SK-N-SH treated with all-trans-retinoic acid at 6 μM for 48 hours (cell line): Measurements from ENCODE around the gene DPCD.

Source experiments
- ATAC-seq: fragments of 200-7000 bp; cut with Tn5 transposase; 3 replicates; pipeline ENCODE4 v1.9.1; 2020; ENCODE audit warnings: mild to moderate bottlenecking, moderate library complexity
- ARNTL ChIP-seq: fragments of 450-650 bp; formaldehyde crosslinking; IDR thresholded peaks from 2 replicates; pipeline ENCODE4 v1.5.0; 2020; ENCODE audit warnings: low read depth, mild to moderate bottlenecking, moderate library complexity, borderline replicate concordance
- BACH2 ChIP-seq: fragments of 250-450 bp; sonication (Bioruptor Pico); IDR thresholded peaks from 2 replicates; pipeline ENCODE4 v1.9.0; 2021; ENCODE audit warnings: mild to moderate bottlenecking, borderline replicate concordance
- CSDC2 ChIP-seq: fragments of 250-450 bp; sonication (Bioruptor Pico); IDR thresholded peaks from 2 replicates; pipeline ENCODE4 v1.5.0; 2020; ENCODE audit warnings: mild to moderate bottlenecking, moderate library complexity
- ESRRG ChIP-seq: fragments of 250-450 bp; sonication (Bioruptor Pico); IDR thresholded peaks from 2 replicates; pipeline ENCODE4 v1.6.1; 2021; ENCODE audit warnings: mild to moderate bottlenecking
- GLIS3 ChIP-seq: fragments of 250-450 bp; sonication (Bioruptor Pico); IDR thresholded peaks from 2 replicates; pipeline ENCODE4 v1.5.0; 2020; ENCODE audit warnings: mild to moderate bottlenecking, moderate library complexity
- ISL1 ChIP-seq: fragments of 250-450 bp; sonication (Bioruptor Pico); IDR thresholded peaks from 2 replicates; pipeline ENCODE4 v2.1.2; 2022; ENCODE audit warnings: mild to moderate bottlenecking, moderate library complexity
- OSR1 ChIP-seq: fragments of 250-450 bp; sonication (Bioruptor Pico); IDR thresholded peaks from 2 replicates; pipeline ENCODE4 v1.8.0; 2022; ENCODE audit warnings: moderate library complexity, mild to moderate bottlenecking, inconsistent platforms
- PPARA ChIP-seq: fragments of 250-450 bp; sonication (Bioruptor Pico); IDR thresholded peaks from 2 replicates; pipeline ENCODE4 v1.5.0; 2020; ENCODE audit warnings: mild to moderate bottlenecking, borderline replicate concordance
- RARB ChIP-seq: fragments of 250-450 bp; sonication (Bioruptor Pico); IDR thresholded peaks from 2 replicates; pipeline ENCODE4 v1.8.0; 2021; ENCODE audit warnings: mild to moderate bottlenecking, moderate library complexity
- SNAI2 ChIP-seq: fragments of 250-450 bp; sonication (Bioruptor Pico); IDR thresholded peaks from 2 replicates; pipeline ENCODE4 v1.5.0; 2020; ENCODE audit warnings: mild to moderate bottlenecking, moderate library complexity
- TCF4 ChIP-seq: fragments of 250-450 bp; sonication (Bioruptor Pico); IDR thresholded peaks from 2 replicates; pipeline ENCODE4 v1.8.0; 2021; ENCODE audit warnings: mild to moderate bottlenecking, moderate library complexity, borderline replicate concordance
- TOX ChIP-seq: fragments of 250-450 bp; sonication (Bioruptor Pico); IDR thresholded peaks from 2 replicates; pipeline ENCODE4 v1.8.0; 2021; ENCODE audit warnings: mild to moderate bottlenecking, moderate library complexity, borderline replicate concordance
- ZFP3 ChIP-seq: fragments of 250-450 bp; sonication (Bioruptor Pico); IDR thresholded peaks from 2 replicates; pipeline ENCODE4 v1.5.0; 2020; ENCODE audit warnings: mild to moderate bottlenecking, moderate library complexity
- ZFP30 ChIP-seq: fragments of 450-650 bp; formaldehyde crosslinking; IDR thresholded peaks from 2 replicates; pipeline ENCODE4 v1.5.0; 2022; ENCODE audit warnings: mild to moderate bottlenecking, moderate library complexity
- ZNF565 ChIP-seq: fragments of 450-650 bp; formaldehyde crosslinking; conservative IDR thresholded peaks from 2 replicates; pipeline ENCODE4 v1.5.0; 2020; ENCODE audit warnings: low read depth, mild to moderate bottlenecking, moderate library complexity
- ZNF70 ChIP-seq: fragments of 450-650 bp; formaldehyde crosslinking; IDR thresholded peaks from 2 replicates; pipeline ENCODE4 v1.5.0; 2020; ENCODE audit warnings: mild to moderate bottlenecking, moderate library complexity
- TF ChIP-seq, protein P1 (sequence below): fragments of 250-450 bp; sonication (Bioruptor Pico); IDR thresholded peaks from 2 replicates; pipeline ENCODE4 v1.5.1; 2021; ENCODE audit warnings: mild to moderate bottlenecking, moderate library complexity
- TF ChIP-seq, protein P2 (sequence below): fragments of 250-450 bp; sonication (Bioruptor Pico); IDR thresholded peaks from 2 replicates; pipeline ENCODE4 v1.8.0; 2021; ENCODE audit warnings: low read depth, mild to moderate bottlenecking, moderate library complexity, borderline replicate concordance
- TF ChIP-seq, protein P3 (sequence below): fragments of 250-450 bp; sonication (Bioruptor Pico); IDR thresholded peaks from 2 replicates; pipeline ENCODE4 v1.5.0; 2020; ENCODE audit warnings: mild to moderate bottlenecking, moderate library complexity
- TF ChIP-seq, protein P4 (sequence below): fragments of 250-450 bp; sonication (Bioruptor Pico); IDR thresholded peaks from 2 replicates; pipeline ENCODE4 v1.5.1; 2020; ENCODE audit warnings: low read depth, mild to moderate bottlenecking, moderate library complexity

The DPCD gene

DNA sequence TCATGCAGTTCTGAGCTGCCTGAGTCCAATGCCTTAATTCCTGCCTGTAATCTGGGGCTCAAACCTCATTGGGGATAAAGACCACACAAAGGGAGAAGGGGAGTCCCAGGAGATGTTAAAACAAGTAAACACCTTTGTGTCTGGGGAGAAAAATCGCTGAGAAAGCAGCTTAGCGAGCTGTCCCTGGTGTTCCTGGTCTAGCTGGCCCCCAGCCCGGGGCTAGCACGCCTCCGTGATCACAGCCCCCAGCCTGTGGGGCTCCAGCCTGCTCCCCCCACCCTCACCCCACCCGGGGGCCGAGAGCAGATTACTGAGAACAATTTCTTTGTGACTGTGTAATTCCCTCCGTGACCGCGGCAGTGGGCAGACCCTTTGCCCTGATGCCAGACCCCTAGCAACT lies 24.8 kb downstream of the DPCD start (continued):
- TF ChIP-seq, protein P1, sequence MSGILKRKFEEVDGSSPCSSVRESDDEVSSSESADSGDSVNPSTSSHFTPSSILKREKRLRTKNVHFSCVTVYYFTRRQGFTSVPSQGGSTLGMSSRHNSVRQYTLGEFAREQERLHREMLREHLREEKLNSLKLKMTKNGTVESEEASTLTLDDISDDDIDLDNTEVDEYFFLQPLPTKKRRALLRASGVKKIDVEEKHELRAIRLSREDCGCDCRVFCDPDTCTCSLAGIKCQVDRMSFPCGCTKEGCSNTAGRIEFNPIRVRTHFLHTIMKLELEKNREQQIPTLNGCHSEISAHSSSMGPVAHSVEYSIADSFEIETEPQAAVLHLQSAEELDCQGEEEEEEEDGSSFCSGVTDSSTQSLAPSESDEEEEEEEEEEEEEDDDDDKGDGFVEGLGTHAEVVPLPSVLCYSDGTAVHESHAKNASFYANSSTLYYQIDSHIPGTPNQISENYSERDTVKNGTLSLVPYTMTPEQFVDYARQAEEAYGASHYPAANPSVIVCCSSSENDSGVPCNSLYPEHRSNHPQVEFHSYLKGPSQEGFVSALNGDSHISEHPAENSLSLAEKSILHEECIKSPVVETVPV (CRISPR knock-in tag), result no peak
- TF ChIP-seq ZNF565 (CRISPR knock-in tag) (no peak), PPARA (CRISPR knock-in tag) (no peak)

DNA sequence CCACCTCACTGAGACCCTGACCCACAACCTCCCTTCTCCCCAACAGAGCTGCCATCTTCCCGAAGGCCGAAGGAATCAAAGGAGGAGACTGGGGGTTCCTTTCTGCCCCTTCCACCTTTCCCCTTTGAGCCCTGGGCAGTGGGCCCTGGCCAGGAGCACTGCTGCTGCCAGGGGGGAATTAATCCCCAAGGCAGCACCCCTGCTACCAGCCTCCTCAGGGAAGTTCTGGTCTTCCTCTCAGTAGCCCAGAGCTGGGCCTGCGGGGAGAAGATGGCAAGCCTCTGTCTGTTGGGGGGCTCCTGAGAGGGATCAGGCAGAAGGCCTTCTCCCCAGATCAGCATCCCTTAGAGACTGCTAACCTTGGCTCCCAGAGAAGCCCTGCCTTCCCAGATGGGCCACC lies 25.5 kb downstream of the DPCD start:
- TF ChIP-seq ZNF70 (CRISPR knock-in tag) (no peak), TCF4 (CRISPR knock-in tag) (no peak), ZFP3 (CRISPR knock-in tag) (no peak), GLIS3 (CRISPR knock-in tag) (no peak), ZFP30 (CRISPR knock-in tag) (no peak), CSDC2 (no peak), TOX (CRISPR knock-in tag) (no peak), BACH2 (CRISPR knock-in tag) (no peak), OSR1 (no peak)
- TF ChIP-seq, protein P2, sequence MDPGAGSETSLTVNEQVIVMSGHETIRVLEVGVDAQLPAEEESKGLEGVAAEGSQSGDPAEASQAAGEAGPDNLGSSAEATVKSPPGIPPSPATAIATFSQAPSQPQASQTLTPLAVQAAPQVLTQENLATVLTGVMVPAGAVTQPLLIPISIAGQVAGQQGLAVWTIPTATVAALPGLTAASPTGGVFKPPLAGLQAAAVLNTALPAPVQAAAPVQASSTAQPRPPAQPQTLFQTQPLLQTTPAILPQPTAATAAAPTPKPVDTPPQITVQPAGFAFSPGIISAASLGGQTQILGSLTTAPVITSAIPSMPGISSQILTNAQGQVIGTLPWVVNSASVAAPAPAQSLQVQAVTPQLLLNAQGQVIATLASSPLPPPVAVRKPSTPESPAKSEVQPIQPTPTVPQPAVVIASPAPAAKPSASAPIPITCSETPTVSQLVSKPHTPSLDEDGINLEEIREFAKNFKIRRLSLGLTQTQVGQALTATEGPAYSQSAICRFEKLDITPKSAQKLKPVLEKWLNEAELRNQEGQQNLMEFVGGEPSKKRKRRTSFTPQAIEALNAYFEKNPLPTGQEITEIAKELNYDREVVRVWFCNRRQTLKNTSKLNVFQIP (CRISPR knock-in tag), result no peak
- TF ChIP-seq, protein P3, sequence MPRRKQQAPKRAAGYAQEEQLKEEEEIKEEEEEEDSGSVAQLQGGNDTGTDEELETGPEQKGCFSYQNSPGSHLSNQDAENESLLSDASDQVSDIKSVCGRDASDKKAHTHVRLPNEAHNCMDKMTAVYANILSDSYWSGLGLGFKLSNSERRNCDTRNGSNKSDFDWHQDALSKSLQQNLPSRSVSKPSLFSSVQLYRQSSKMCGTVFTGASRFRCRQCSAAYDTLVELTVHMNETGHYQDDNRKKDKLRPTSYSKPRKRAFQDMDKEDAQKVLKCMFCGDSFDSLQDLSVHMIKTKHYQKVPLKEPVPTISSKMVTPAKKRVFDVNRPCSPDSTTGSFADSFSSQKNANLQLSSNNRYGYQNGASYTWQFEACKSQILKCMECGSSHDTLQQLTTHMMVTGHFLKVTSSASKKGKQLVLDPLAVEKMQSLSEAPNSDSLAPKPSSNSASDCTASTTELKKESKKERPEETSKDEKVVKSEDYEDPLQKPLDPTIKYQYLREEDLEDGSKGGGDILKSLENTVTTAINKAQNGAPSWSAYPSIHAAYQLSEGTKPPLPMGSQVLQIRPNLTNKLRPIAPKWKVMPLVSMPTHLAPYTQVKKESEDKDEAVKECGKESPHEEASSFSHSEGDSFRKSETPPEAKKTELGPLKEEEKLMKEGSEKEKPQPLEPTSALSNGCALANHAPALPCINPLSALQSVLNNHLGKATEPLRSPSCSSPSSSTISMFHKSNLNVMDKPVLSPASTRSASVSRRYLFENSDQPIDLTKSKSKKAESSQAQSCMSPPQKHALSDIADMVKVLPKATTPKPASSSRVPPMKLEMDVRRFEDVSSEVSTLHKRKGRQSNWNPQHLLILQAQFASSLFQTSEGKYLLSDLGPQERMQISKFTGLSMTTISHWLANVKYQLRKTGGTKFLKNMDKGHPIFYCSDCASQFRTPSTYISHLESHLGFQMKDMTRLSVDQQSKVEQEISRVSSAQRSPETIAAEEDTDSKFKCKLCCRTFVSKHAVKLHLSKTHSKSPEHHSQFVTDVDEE (CRISPR knock-in tag), result no peak
- no peak for ATAC-seq

DNA sequence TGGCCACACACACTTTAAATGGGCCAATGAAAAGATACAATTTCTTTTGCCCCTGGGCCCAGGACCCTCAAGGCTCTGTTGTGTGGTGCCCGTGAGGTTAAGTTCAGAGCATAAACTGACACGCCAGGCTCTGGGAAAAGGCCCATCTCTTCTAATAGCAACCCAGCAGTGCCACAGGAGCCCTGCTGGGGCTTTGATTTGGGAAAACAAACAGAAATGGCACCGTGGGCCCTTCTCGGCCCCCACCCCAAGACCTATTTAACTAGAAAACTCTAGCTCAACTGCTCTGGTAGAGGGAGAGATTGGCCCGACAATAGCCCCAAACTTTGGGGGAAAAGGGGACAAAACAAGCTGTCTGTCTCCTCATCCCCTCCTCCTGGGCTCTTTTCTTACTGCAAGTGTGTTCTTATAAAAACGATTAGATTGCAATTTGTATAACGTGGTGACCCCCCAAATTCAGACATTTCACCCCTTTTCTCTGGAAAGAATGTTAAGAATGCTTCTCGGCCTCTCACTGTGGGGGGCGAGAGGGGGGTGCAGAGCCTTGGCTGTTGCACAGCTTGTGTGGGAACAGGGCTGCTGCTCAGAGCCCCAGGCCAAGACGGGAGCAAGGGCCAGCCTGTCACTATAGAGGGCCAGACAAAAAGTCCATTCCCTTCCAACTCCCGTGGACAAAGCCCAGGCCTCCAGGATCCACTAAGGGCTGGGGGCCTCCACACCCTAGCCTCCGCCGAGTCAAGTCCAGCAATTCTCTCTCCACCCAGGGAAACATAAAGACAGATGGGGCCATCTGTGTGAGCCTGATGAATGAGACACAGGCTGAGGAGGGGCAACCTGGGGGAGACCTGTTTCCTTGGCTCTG lies 26.8 kb downstream of the DPCD start:
- no peak for TF ChIP-seq BACH2 (CRISPR knock-in tag)
- no peak for TF ChIP-seq PPARA (CRISPR knock-in tag)
- no peak for TF ChIP-seq OSR1
- no peak for TF ChIP-seq ESRRG (CRISPR knock-in tag)
- no peak for TF ChIP-seq ARNTL (CRISPR knock-in tag)
- TF ChIP-seq, protein P1 (CRISPR knock-in tag), result no peak
- TF ChIP-seq RARB (CRISPR knock-in tag), result no peak
- no peak for TF ChIP-seq ZFP30 (CRISPR knock-in tag)
- TF ChIP-seq ZNF565 (CRISPR knock-in tag), result no peak
- TF ChIP-seq TCF4 (CRISPR knock-in tag), result no peak
- TF ChIP-seq ZFP3 (CRISPR knock-in tag), result no peak
- TF ChIP-seq ISL1 (CRISPR knock-in tag), result no peak
- TF ChIP-seq CSDC2, result no peak
- TF ChIP-seq TOX (CRISPR knock-in tag), result no peak
- TF ChIP-seq, protein P4, sequence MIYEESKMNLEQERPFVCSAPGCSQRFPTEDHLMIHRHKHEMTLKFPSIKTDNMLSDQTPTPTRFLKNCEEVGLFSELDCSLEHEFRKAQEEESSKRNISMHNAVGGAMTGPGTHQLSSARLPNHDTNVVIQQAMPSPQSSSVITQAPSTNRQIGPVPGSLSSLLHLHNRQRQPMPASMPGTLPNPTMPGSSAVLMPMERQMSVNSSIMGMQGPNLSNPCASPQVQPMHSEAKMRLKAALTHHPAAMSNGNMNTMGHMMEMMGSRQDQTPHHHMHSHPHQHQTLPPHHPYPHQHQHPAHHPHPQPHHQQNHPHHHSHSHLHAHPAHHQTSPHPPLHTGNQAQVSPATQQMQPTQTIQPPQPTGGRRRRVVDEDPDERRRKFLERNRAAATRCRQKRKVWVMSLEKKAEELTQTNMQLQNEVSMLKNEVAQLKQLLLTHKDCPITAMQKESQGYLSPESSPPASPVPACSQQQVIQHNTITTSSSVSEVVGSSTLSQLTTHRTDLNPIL (CRISPR knock-in tag), result no peak
- no peak for TF ChIP-seq SNAI2 (CRISPR knock-in tag)
- TF ChIP-seq, all 23 proteins: peak for 0

More for the DNA sequence above, 26.8 kb downstream of the DPCD start:
- no peak for ATAC-seq
